SU-DHL-6 (cell line): Measurements from ENCODE around the gene ATP11A.

Source experiments
- EZH2phosphoT487 ChIP-seq: fragments of 200-600 bp; sonication (generic), shearing (Covaris generic); conservative IDR thresholded peaks from 2 replicates; pipeline ENCODE4 v1.6.1; 2018; ENCODE audit warnings: mild to moderate bottlenecking, antibody characterized with exemption, low read length, moderate library complexity, mixed read lengths
- TF ChIP-seq, protein P1 (sequence below): fragments of 200-600 bp; sonication (generic); IDR thresholded peaks from one replicate; pipeline ENCODE4 v1.5.1; 2017; ENCODE audit warnings: antibody characterized with exemption, mild to moderate bottlenecking, low read length, moderate library complexity; ENCODE audit not compliant: insufficient read depth, poor library complexity, severe bottlenecking

DNA sequence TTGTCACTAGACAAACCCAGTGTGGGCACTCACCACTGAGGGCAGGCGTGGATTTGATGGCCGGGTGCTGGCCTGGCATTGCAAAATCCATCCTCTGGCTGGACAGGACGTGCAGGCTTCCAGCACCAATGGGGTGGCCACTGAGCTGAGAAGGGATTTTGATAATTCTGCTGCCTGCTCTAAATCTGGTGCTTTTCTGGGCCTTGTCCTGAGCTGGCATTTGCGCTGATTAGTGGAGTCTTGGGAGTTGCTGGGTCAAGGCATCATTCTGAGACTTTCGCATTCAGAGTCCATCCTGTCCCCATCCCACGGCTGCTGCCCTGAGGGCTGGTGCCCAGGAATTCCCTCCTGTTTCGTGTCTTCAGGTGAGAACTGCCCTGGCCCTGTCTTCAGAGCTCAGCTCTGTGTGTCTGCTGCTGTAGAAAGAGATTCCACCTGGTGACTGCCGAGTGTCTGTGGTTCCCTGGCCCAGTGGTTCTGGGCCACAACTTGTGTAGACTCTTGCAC, 213.3 kb downstream of the ATP11A start:
- TF ChIP-seq, protein P1, sequence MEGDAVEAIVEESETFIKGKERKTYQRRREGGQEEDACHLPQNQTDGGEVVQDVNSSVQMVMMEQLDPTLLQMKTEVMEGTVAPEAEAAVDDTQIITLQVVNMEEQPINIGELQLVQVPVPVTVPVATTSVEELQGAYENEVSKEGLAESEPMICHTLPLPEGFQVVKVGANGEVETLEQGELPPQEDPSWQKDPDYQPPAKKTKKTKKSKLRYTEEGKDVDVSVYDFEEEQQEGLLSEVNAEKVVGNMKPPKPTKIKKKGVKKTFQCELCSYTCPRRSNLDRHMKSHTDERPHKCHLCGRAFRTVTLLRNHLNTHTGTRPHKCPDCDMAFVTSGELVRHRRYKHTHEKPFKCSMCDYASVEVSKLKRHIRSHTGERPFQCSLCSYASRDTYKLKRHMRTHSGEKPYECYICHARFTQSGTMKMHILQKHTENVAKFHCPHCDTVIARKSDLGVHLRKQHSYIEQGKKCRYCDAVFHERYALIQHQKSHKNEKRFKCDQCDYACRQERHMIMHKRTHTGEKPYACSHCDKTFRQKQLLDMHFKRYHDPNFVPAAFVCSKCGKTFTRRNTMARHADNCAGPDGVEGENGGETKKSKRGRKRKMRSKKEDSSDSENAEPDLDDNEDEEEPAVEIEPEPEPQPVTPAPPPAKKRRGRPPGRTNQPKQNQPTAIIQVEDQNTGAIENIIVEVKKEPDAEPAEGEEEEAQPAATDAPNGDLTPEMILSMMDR: no peak
- TF ChIP-seq EZH2phosphoT487: no peak
